H9 (cell line): Measurements from ENCODE around the gene CDH13. TPM values are rescaled to one million over a fixed set of nuclear protein-coding genes. Genes with fewer than 3 reads are reported as not detected.

Experiments
- DNase-seq: peaks from one replicate; pipeline ENCODE4 v3.0.0-alpha.2; 2017
- H2AFZ ChIP-seq: one replicate; pipeline ENCODE4 v1.6.1; 2013; ENCODE audit warnings: mild to moderate bottlenecking, low read length, control low read depth, moderate library complexity
- H2AK5ac ChIP-seq: 2 replicates; pipeline ENCODE4 v1.6.1; 2013; ENCODE audit warnings: low read length, control low read depth, mixed read lengths; ENCODE audit not compliant: insufficient read length
- H2BK120ac ChIP-seq: one replicate; pipeline ENCODE4 v1.6.1; 2013; ENCODE audit warnings: low read depth, mild to moderate bottlenecking, low read length, control low read depth, inconsistent platforms; ENCODE audit not compliant: poor library complexity, severe bottlenecking
- H2BK12ac ChIP-seq: 2 replicates; pipeline ENCODE4 v1.6.1; 2013; ENCODE audit warnings: low read length, control low read depth, mixed read lengths, low read depth; ENCODE audit not compliant: insufficient read length
- H2BK15ac ChIP-seq: 2 replicates; pipeline ENCODE4 v1.6.1; 2013; ENCODE audit warnings: low read depth, low read length, control low read depth
- H2BK20ac ChIP-seq: one replicate; pipeline ENCODE4 v1.6.1; 2013; ENCODE audit warnings: low read depth, mild to moderate bottlenecking, low read length, control low read depth, inconsistent platforms; ENCODE audit not compliant: poor library complexity, severe bottlenecking
- H2BK5ac ChIP-seq: 2 replicates; pipeline ENCODE4 v1.6.1; 2013; ENCODE audit warnings: low read length, control low read depth, mixed read lengths; ENCODE audit not compliant: insufficient read length
- H3K14ac ChIP-seq: 2 replicates; pipeline ENCODE4 v1.6.1; 2013; ENCODE audit warnings: low read length, control low read depth; ENCODE audit not compliant: insufficient read depth
- H3K18ac ChIP-seq: 2 replicates; pipeline ENCODE4 v1.6.1; 2013; ENCODE audit warnings: low read depth, mild to moderate bottlenecking, mixed read lengths, low read length, control low read depth; ENCODE audit not compliant: insufficient read length
- H3K23ac ChIP-seq: 2 replicates; pipeline ENCODE4 v1.6.1; 2013; ENCODE audit warnings: low read length, control low read depth, mixed read lengths, low read depth; ENCODE audit not compliant: insufficient read length
- H3K23me2 ChIP-seq: 2 replicates; pipeline ENCODE4 v1.6.1; 2013; ENCODE audit warnings: low read depth, mild to moderate bottlenecking, mixed read lengths, low read length, control low read depth; ENCODE audit not compliant: insufficient read length, poor library complexity, severe bottlenecking
- H3K27ac ChIP-seq: 2 replicates; pipeline ENCODE4 v1.5.1; 2013; ENCODE audit warnings: low read length, control low read depth, mixed read lengths, low read depth; ENCODE audit not compliant: insufficient read length
- H3K27me3 ChIP-seq: 2 replicates; pipeline ENCODE4 v1.6.1; 2013; ENCODE audit warnings: low read length, control low read depth, inconsistent platforms; ENCODE audit not compliant: insufficient read depth
- H3K4ac ChIP-seq: 2 replicates; pipeline ENCODE4 v1.6.1; 2013; ENCODE audit warnings: low read depth, mild to moderate bottlenecking, control low read depth, inconsistent platforms, low read length, moderate library complexity
- H3K4me1 ChIP-seq: 2 replicates; pipeline ENCODE4 v1.6.1; 2013; ENCODE audit warnings: low read length, control low read depth, inconsistent platforms; ENCODE audit not compliant: insufficient read depth
- H3K4me2 ChIP-seq: 2 replicates; pipeline ENCODE4 v1.6.1; 2013; ENCODE audit warnings: low read length, control low read depth, mixed read lengths; ENCODE audit not compliant: insufficient read length, insufficient read depth
- H3K56ac ChIP-seq: 2 replicates; pipeline ENCODE4 v1.6.1; 2013; ENCODE audit warnings: low read depth, mild to moderate bottlenecking, mixed read lengths, low read length, control low read depth; ENCODE audit not compliant: insufficient read length
- H3K79me1 ChIP-seq: 2 replicates; pipeline ENCODE4 v1.6.1; 2013; ENCODE audit warnings: low read depth, mild to moderate bottlenecking, moderate library complexity, low read length, control low read depth, inconsistent platforms; ENCODE audit not compliant: insufficient read depth, poor library complexity, severe bottlenecking
- H3K79me2 ChIP-seq: 2 replicates; pipeline ENCODE4 v1.6.1; 2013; ENCODE audit warnings: low read length, control low read depth, inconsistent platforms; ENCODE audit not compliant: insufficient read depth
- H3K9ac ChIP-seq: 2 replicates; pipeline ENCODE4 v1.6.1; 2013; ENCODE audit warnings: low read length, control low read depth, mixed read lengths; ENCODE audit not compliant: insufficient read length; ENCODE audit errors: extremely low read depth
- H3K9me3 ChIP-seq: one replicate; pipeline ENCODE4 v1.6.1; 2013; ENCODE audit warnings: low read depth, low read length, inconsistent platforms; ENCODE audit not compliant: control insufficient read depth
- H3T11ph ChIP-seq: one replicate; pipeline ENCODE4 v1.6.1; 2013; ENCODE audit warnings: mild to moderate bottlenecking, low read length, control low read depth, inconsistent platforms
- H4K20me1 ChIP-seq: one replicate; pipeline ENCODE4 v1.6.1; 2013; ENCODE audit not compliant: control insufficient read depth, insufficient read length, insufficient read depth
- H4K5ac ChIP-seq: 2 replicates; pipeline ENCODE4 v1.6.1; 2013; ENCODE audit warnings: low read depth, mild to moderate bottlenecking, mixed read lengths, low read length, control low read depth; ENCODE audit not compliant: insufficient read length
- H4K8ac ChIP-seq: replicated peaks from 2 replicates; pipeline ENCODE4 v1.6.1; 2013; ENCODE audit warnings: low read length, control low read depth, mixed read lengths, low read depth; ENCODE audit not compliant: insufficient read length
- H4K91ac ChIP-seq: 2 replicates; pipeline ENCODE4 v1.6.1; 2013; ENCODE audit warnings: low read depth, mild to moderate bottlenecking, moderate library complexity, mixed read lengths, low read length, control low read depth; ENCODE audit not compliant: insufficient read length
- H3K27ac Mint-ChIP-seq, 3 experiments: 2 replicates in 2 of 3; 3 replicates in 1 of 3; pipeline ENCODE4 v1.8.0; 2020 to 2021; ENCODE audit warnings: mixed read lengths in 3 of 3, mild to moderate bottlenecking in 1 of 3, moderate library complexity in 1 of 3
- H3K27me3 Mint-ChIP-seq: 2 replicates; pipeline ENCODE4 v1.8.0; 2021; ENCODE audit warnings: low read depth, mild to moderate bottlenecking, moderate library complexity, mixed read lengths
- H3K36me3 Mint-ChIP-seq, 3 experiments: 2 replicates in 2 of 3; 3 replicates in 1 of 3; pipeline ENCODE4 v1.8.0; 2020 to 2021; ENCODE audit warnings: low read depth in 3 of 3, mixed read lengths in 3 of 3; ENCODE audit not compliant: insufficient read depth in 1 of 3
- H3K4me1 Mint-ChIP-seq, 2 experiments: 2 replicates each; pipeline ENCODE4 v1.8.0; 2020; ENCODE audit warnings: mixed read lengths in 2 of 2
- H3K4me3 Mint-ChIP-seq, 2 experiments: 2 replicates in 1 of 2; 3 replicates in 1 of 2; pipeline ENCODE4 v1.8.0; 2020 to 2021; ENCODE audit warnings: mild to moderate bottlenecking in 2 of 2, mixed read lengths in 2 of 2, moderate library complexity in 1 of 2
- H3K9me3 Mint-ChIP-seq, 2 experiments: 2 replicates in 1 of 2; 3 replicates in 1 of 2; pipeline ENCODE4 v1.8.0; 2020; ENCODE audit warnings: mild to moderate bottlenecking in 2 of 2, mixed read lengths in 2 of 2, moderate library complexity in 1 of 2
- WGBS: extraction: QIAGEN DNeasy Blood & Tissue Kit; methylation state at CpG from one replicate; pipeline ENCODE4 v1.1.7; 2013; ENCODE audit warnings: missing lambda C conversion rate, low lambda C conversion rate, mixed read lengths; ENCODE audit not compliant: insufficient read length; ENCODE audit errors: extremely low coverage; 5-methylcytosine and 5-hydroxymethylcytosine counted together
- total RNA-seq: library from RNA; stranded (reverse); gene quantifications from 2 replicates; pipeline ENCODE4 v1.2.1, GENCODE V29; 2021
- TF ChIP-seq, protein P1 (sequence below): fragments of 200-600 bp; sonication (generic); conservative IDR thresholded peaks from 3 replicates; pipeline ENCODE4 v1.8.0; 2021; ENCODE audit warnings: antibody characterized with exemption, mild to moderate bottlenecking

The CDH13 gene
- total RNA-seq, 1 experiment from 2014 or later, result 1.5 TPM

DNA sequence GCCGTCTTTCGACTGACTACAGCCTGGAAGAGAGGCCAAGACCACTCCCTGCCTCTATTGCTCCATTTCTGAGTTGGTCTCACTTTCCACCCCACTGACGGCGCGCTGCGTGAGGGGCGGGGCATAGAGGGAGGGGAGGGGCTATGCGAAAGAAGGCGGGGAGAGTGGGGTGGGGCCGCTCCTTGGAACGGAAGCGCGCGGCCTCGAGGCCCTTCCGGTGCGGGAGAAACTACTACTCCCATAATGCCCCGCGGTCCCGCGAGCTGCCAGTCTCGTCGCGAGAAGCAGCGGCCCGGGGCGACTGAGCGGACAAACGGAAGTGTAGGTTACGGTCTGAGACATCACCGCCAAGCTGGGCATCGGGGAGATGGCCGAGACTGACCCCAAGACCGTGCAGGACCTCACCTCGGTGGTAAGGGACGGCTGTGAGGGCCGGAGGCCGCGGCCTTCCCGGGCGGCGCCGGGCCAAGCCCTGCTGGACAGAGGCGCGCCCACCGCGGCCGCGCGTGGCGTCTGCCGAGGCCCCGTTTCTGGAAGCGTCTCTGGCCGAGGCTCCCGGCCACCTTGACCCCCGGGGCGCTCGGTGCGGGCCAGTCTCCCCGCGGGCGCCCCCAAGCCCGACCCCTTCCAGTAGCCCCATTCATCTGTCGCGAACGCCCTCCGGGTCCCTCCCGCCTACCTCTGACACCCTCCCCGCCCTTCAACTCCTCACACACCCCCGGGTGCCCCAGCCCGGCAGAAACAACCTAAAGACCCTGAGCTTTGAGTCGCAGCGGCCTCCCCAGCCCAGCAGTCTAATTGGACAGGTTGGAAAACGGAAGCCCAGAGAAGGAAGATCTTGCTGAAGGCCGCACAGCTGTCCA, 1181.2 kb downstream of the CDH13 start, which contains the start of gene HSBP1:
HSBP1 (plus strand) TSS at position 269 of the 863 bp plus-strand sequence; CDS start at position 368, 99 bp downstream.
- TF ChIP-seq, protein P1, sequence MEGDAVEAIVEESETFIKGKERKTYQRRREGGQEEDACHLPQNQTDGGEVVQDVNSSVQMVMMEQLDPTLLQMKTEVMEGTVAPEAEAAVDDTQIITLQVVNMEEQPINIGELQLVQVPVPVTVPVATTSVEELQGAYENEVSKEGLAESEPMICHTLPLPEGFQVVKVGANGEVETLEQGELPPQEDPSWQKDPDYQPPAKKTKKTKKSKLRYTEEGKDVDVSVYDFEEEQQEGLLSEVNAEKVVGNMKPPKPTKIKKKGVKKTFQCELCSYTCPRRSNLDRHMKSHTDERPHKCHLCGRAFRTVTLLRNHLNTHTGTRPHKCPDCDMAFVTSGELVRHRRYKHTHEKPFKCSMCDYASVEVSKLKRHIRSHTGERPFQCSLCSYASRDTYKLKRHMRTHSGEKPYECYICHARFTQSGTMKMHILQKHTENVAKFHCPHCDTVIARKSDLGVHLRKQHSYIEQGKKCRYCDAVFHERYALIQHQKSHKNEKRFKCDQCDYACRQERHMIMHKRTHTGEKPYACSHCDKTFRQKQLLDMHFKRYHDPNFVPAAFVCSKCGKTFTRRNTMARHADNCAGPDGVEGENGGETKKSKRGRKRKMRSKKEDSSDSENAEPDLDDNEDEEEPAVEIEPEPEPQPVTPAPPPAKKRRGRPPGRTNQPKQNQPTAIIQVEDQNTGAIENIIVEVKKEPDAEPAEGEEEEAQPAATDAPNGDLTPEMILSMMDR, result no peak
- DNase-seq, result peak; percentile 96
- no peak within 1 kb of the TSS for H3K56ac ChIP-seq
- no peak within 1 kb of the TSS for H3T11ph ChIP-seq
- Mint-ChIP-seq H3K27ac (peak within 1 kb of the TSS; percentile 68 to 97 (median 96); a peak in 6 of 7 replicates), H3K27me3 (0 out of 2 replicates have a peak, but pooled peaks cover 1% of the 10 kb centered on the region), H3K4me3 (peak within 1 kb of the TSS; percentile 96 to 98), H3K9me3 (no peaks in the 10 kb centered on the region; a peak in 1 of 5 replicates), H3K4me1 (peaks cover 28% of the 10 kb centered on the region in 2 experiments), H3K36me3 (peaks cover 16 to 40% (median 29%) of the 10 kb centered on the region in 3 experiments; a peak in 6 of 7 replicates)
- H2BK120ac ChIP-seq, result no peak within 1 kb of the TSS
- no peak within 1 kb of the TSS for H3K27ac ChIP-seq
- peaks cover 8% of the 10 kb centered on the region; the same call in 1 of the 2 replicates for H3K79me2 ChIP-seq
- WGBS, result no CpG with 5 or more reads among the region's 76 CpGs
- peaks cover 9% of the 10 kb centered on the region for H3K4me1 ChIP-seq
- no peak within 1 kb of the TSS for H4K91ac ChIP-seq
- H3K18ac ChIP-seq, result peak within 1 kb of the TSS; percentile 8
- no peak within 1 kb of the TSS for H4K5ac ChIP-seq
- H3K14ac ChIP-seq, result peak within 1 kb of the TSS; percentile 33; the same call in 1 of the 2 replicates
- H2BK15ac ChIP-seq, result no peak within 1 kb of the TSS
- peak within 1 kb of the TSS; percentile 58 for H3K9ac ChIP-seq
- no peak within 1 kb of the TSS for H3K4ac ChIP-seq
- no peak within 1 kb of the TSS for H3K23ac ChIP-seq
- H4K8ac ChIP-seq, result no peak within 1 kb of the TSS
- no peak within 1 kb of the TSS for H2BK20ac ChIP-seq
- H3K23me2 ChIP-seq, result peaks cover 3% of the 10 kb centered on the region
- no peaks in the 10 kb centered on the region for H3K27me3 ChIP-seq
- no peak within 1 kb of the TSS for H2BK12ac ChIP-seq
- peaks cover 2% of the 10 kb centered on the region for H4K20me1 ChIP-seq
- H3K9me3 ChIP-seq, result no peaks in the 10 kb centered on the region
- H2AFZ ChIP-seq, result no peak within 1 kb of the TSS
- no peak within 1 kb of the TSS for H2AK5ac ChIP-seq
- peak within 1 kb of the TSS; percentile 79 for H3K4me2 ChIP-seq
- peaks cover 4% of the 10 kb centered on the region for H3K79me1 ChIP-seq
- no peak within 1 kb of the TSS for H2BK5ac ChIP-seq
